Sigmoid colon (tissue), 4 donors: ENCODE measurements around the gene GIN1.

Source experiments
- CTCF ChIP-seq, 4 experiments: fragments of 450-650 bp in 3 of 4; fragments of 200-600 bp in 1 of 4; IDR thresholded peaks; one replicate each; pipeline ENCODE4 v1.5.1; 2016 to 2019; ENCODE audit warnings: antibody characterized with exemption in 4 of 4, mild to moderate bottlenecking in 3 of 4, moderate library complexity in 2 of 4
- POLR2A ChIP-seq, 2 donors: fragments of 450-650 bp; IDR thresholded peaks; one replicate each; pipeline ENCODE4 v1.6.1; 2016; ENCODE audit warnings: antibody characterized with exemption in 2 of 2, mild to moderate bottlenecking in 2 of 2, moderate library complexity in 2 of 2
- POLR2AphosphoS5 ChIP-seq, 4 donors: sonication (generic); formaldehyde crosslinking; IDR thresholded peaks; one replicate each; pipeline ENCODE4 v1.6.1; 2017; ENCODE audit warnings: antibody characterized with exemption in 4 of 4

GRCh38 chr5:103135461-103135860, 15.5 kb upstream of the GIN1 start:
- TF ChIP-seq POLR2AphosphoS5 (IDR thresholded peaks at IDR 0.05): no peak
- TF ChIP-seq CTCF (IDR thresholded peaks at IDR 0.05): no peak
- TF ChIP-seq POLR2A (IDR thresholded peaks at IDR 0.05): no peak
